ENCODE results near the gene ANO2. TPM values are rescaled to one million over a fixed set of nuclear protein-coding genes. Genes with fewer than 3 reads are reported as not detected.

Gene ANO2
- total and polyA plus RNA-seq, 2 experiments from 2014 or later, result 2.3 to 4.6 TPM

DNA sequence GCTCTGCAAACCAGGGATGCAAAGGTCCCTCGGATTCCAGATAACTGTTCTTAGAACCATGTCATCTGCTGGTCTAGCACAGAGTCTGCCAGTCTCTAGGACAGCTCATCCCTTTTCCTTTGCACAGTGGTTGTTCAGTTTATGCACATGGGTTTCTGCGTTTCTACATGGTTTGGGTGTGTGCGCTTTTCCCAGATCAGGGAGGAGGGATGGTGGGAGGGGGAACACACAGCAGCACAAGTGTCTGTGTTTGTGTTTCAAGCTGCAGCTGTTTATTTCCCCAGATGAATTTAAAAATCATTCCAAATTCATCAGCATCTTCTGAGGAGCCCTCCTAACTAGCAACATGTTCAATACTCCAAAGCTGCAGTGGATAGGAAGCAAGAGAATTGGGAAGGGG lies 45.4 kb downstream of the ANO2 start:
- H3K4me1 ChIP-seq (ENCODE audit: insufficient read depth), result no peaks in the 10 kb centered on the region
- H3K36me3 Mint-ChIP-seq (ENCODE audit: low read depth), result 0 out of 3 replicates have a peak, but pooled peaks cover 3% of the 10 kb centered on the region
- no peaks in the 10 kb centered on the region for H4K20me1 ChIP-seq (replicated peaks; ENCODE audit: insufficient read depth)
- ATAC-seq (no peak), DNase-seq (ENCODE audit: low spot score) (no peak)
- H3K4me3 Mint-ChIP-seq, result no peak overlapping the region
- no peaks in the 10 kb centered on the region for H3K79me2 ChIP-seq (replicated peaks; ENCODE audit: insufficient read depth)
- H3F3A ChIP-seq (replicated peaks; ENCODE audit: low read depth), result no peaks in the 10 kb centered on the region
- no peaks in the 10 kb centered on the region for H3K27me3 ChIP-seq (ENCODE audit: insufficient read depth)
- H3K4me3 ChIP-seq, result no peak overlapping the region
- peaks cover 5% of the 10 kb centered on the region; the same call in 2 of the 3 replicates for H3K9me3 Mint-ChIP-seq
- no peak overlapping the region for H2AFZ ChIP-seq
- H3K4me1 Mint-ChIP-seq, result peaks cover 12% of the 10 kb centered on the region
- no peaks in the 10 kb centered on the region for H3K27me3 Mint-ChIP-seq (ENCODE audit: insufficient read depth, low read depth, poor library complexity)
- no peak for TF ChIP-seq POLR2AphosphoS5 (IDR thresholded peaks at IDR 0.05; ENCODE audit: low read depth)
- no peak overlapping the region for H3K27ac Mint-ChIP-seq
- H3K36me3 ChIP-seq (ENCODE audit: insufficient read depth), result no peaks in the 10 kb centered on the region
- H3K4me2 ChIP-seq, result no peak overlapping the region
- 0 out of 2 replicates have a peak, but pooled peaks cover 7% of the 10 kb centered on the region for H3K9me2 ChIP-seq (ENCODE audit: insufficient read depth)
- H3K27ac ChIP-seq (ENCODE audit: low read depth), result no peak overlapping the region

DNA sequence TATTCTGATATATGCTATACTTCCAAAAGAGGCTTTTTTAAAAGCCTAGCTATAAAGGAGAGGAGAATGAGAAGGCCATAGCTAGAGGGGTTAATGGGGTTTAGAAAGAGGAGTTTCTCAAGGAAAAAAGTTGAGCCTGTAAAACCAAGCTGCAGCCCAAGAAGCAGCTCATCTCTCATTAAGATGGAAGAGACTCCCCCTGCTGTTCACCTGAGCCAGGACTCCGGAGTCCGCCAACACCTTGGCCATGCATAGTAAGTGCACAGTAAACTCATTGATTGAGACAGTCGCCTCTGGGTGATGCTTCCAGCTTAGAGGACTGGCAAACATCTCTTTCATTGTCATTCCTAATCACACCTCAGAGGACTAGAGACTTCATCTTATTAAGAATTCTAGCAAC lies 46.2 kb downstream of the ANO2 start:
- Histone ChIP-seq H3K36me3 (ENCODE audit: insufficient read depth) (no peaks in the 10 kb centered on the region), H2AFZ (no peak overlapping the region), H3K79me2 (replicated peaks; ENCODE audit: insufficient read depth) (no peaks in the 10 kb centered on the region), H4K20me1 (replicated peaks; ENCODE audit: insufficient read depth) (no peaks in the 10 kb centered on the region), H3K4me3 (no peak overlapping the region), H3K27ac (ENCODE audit: low read depth) (no peak overlapping the region), H3K4me1 (ENCODE audit: insufficient read depth) (no peaks in the 10 kb centered on the region), H3F3A (replicated peaks; ENCODE audit: low read depth) (no peaks in the 10 kb centered on the region), H3K9me2 (ENCODE audit: insufficient read depth) (0 out of 2 replicates have a peak, but pooled peaks cover 7% of the 10 kb centered on the region), H3K4me2 (no peak overlapping the region), H3K27me3 (ENCODE audit: insufficient read depth) (no peaks in the 10 kb centered on the region)
- DNase-seq (ENCODE audit: low spot score) (peak; percentile 76), ATAC-seq (peak; percentile 91)
- peaks cover 12% of the 10 kb centered on the region; the same call in 2 of the 3 replicates for H3K9me3 Mint-ChIP-seq
- no peak overlapping the region for H3K27ac Mint-ChIP-seq
- TF ChIP-seq STAT1 (IDR thresholded peaks at IDR 0.05; ENCODE audit: unreplicated experiment), result no peak
- TF ChIP-seq, protein P1, sequence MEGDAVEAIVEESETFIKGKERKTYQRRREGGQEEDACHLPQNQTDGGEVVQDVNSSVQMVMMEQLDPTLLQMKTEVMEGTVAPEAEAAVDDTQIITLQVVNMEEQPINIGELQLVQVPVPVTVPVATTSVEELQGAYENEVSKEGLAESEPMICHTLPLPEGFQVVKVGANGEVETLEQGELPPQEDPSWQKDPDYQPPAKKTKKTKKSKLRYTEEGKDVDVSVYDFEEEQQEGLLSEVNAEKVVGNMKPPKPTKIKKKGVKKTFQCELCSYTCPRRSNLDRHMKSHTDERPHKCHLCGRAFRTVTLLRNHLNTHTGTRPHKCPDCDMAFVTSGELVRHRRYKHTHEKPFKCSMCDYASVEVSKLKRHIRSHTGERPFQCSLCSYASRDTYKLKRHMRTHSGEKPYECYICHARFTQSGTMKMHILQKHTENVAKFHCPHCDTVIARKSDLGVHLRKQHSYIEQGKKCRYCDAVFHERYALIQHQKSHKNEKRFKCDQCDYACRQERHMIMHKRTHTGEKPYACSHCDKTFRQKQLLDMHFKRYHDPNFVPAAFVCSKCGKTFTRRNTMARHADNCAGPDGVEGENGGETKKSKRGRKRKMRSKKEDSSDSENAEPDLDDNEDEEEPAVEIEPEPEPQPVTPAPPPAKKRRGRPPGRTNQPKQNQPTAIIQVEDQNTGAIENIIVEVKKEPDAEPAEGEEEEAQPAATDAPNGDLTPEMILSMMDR (conservative IDR thresholded peaks at IDR 0.05; ENCODE audit: low read depth in 2 of 2), result peak; percentile 48 to 74
- no peaks in the 10 kb centered on the region for H3K27me3 Mint-ChIP-seq (ENCODE audit: insufficient read depth, low read depth, poor library complexity)
- peaks cover 12% of the 10 kb centered on the region for H3K4me1 Mint-ChIP-seq
- H3K4me3 Mint-ChIP-seq, result no peak overlapping the region
- H3K36me3 Mint-ChIP-seq (ENCODE audit: low read depth), result peaks cover 6% of the 10 kb centered on the region; the same call in 1 of the 3 replicates

DNA sequence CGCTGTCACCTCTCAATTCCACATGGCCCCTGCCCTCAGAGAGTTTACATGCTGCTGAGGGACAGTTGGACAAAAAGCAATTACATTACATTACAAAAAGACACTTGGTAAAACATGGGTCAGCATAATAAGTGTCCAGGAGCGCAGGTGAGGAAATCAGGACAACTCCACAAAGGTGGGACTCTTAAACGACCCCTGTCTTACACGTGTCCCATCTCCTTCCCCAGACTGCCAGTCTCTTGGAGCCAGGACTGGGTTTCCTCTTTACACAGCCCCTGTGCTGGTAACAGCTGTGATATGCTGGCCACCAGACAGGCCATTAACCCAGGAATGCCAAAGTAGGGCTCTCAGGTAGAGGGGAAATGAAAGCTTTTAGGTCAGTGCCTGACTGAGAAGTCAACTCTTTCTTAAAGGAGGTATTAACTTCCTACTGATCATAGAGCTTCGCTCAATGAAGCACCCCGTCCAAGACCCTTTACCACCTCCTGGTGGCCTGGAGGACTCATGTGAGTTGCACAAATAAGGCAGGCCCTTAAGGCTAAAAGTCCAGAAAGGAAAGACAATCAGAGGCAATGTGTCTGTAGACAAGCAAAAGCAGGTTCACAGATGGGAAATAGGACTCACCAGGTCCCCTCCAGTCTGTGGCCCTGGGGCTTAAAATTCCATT lies 55.5 kb downstream of the ANO2 start:
- no peak overlapping the region for H3K4me3 ChIP-seq
- no peaks in the 10 kb centered on the region for H3K4me1 Mint-ChIP-seq
- no peak overlapping the region for H3K4me2 ChIP-seq
- no peak overlapping the region for H2AFZ ChIP-seq
- TF ChIP-seq ZNF331 (CRISPR knock-in tag; IDR thresholded peaks at IDR 0.05; ENCODE audit: low read depth), result no peak
- TF ChIP-seq, protein P1 (conservative IDR thresholded peaks at IDR 0.05; ENCODE audit: low read depth in 2 of 2), result peak; percentile 28 to 47; a peak in 3 of 4 replicates
- no peak overlapping the region for H3K27ac ChIP-seq (ENCODE audit: low read depth)
- H3K9me3 Mint-ChIP-seq, result peaks cover 23% of the 10 kb centered on the region
- H3K27me3 Mint-ChIP-seq (ENCODE audit: insufficient read depth, low read depth, poor library complexity), result peaks cover 6% of the 10 kb centered on the region
- no peaks in the 10 kb centered on the region for H4K20me1 ChIP-seq (replicated peaks; ENCODE audit: insufficient read depth)
- H3K79me2 ChIP-seq (replicated peaks; ENCODE audit: insufficient read depth), result no peaks in the 10 kb centered on the region
- H3F3A ChIP-seq (replicated peaks; ENCODE audit: low read depth), result no peaks in the 10 kb centered on the region
- peak; percentile 44 for DNase-seq (ENCODE audit: low spot score)
- no peaks in the 10 kb centered on the region for H3K27me3 ChIP-seq (ENCODE audit: insufficient read depth)
- H3K9me2 ChIP-seq (ENCODE audit: insufficient read depth), result no peaks in the 10 kb centered on the region; the same call in 1 of the 2 replicates
- H3K36me3 ChIP-seq (ENCODE audit: insufficient read depth), result no peaks in the 10 kb centered on the region
- H3K36me3 Mint-ChIP-seq (ENCODE audit: low read depth), result peaks cover 11% of the 10 kb centered on the region; the same call in 2 of the 3 replicates
- ATAC-seq, result no peak
- no peaks in the 10 kb centered on the region for H3K4me1 ChIP-seq (ENCODE audit: insufficient read depth)
- H3K27ac Mint-ChIP-seq, result no peak overlapping the region
- H3K4me3 Mint-ChIP-seq, result no peak overlapping the region

Data from GM23338 (cell line).